B cell (primary cell): Measurements from ENCODE around the gene CCDC85C. TPM values are rescaled to one million over a fixed set of nuclear protein-coding genes. Genes with fewer than 3 reads are reported as not detected.

Source experiments
- ATAC-seq: fragments of 200-7000 bp; cut with Tn5 transposase; one replicate; pipeline ENCODE4 v1.10.0; 2021; ENCODE audit warnings: low read depth, mild to moderate bottlenecking, moderate number of reproducible peaks, moderate library complexity
- CTCF ChIA-PET: fragments of 350-600 bp; sonication (Branson Sonifier 250); formaldehyde crosslinking; loops from one replicate; lab custom pipeline; 2021; ENCODE audit warnings: antibody characterized with exemption, inconsistent platforms; lab: Charles Lee
- POLR2A ChIA-PET: fragments of 350-600 bp; sonication (Branson Sonifier 250); formaldehyde crosslinking; loops from one replicate; lab custom pipeline; 2021; ENCODE audit warnings: antibody characterized with exemption; lab: Charles Lee
- DNase-seq: peaks from one replicate; pipeline ENCODE4 v3.0.0; 2013
- H2AFZ ChIP-seq: 2 replicates; pipeline ENCODE4 v1.6.1; 2012; ENCODE audit warnings: mild to moderate bottlenecking, low read depth, low read length; ENCODE audit not compliant: insufficient read depth, poor library complexity, severe bottlenecking
- H3K27ac ChIP-seq, 2 donors: 1 replicate in 1 of 2; 2 replicates in 1 of 2; pipeline ENCODE4 v1.5.1; 2012 to 2013; ENCODE audit warnings: low read length in 2 of 2, mild to moderate bottlenecking in 2 of 2, moderate library complexity in 1 of 2
- H3K27me3 ChIP-seq, 4 experiments: fragments of 200-600 bp in 1 of 4; sonication (generic) in 1 of 4; replicated peaks in 1 of 4; 1 replicate in 2 of 4; 2 replicates in 2 of 4; pipeline versions ENCODE4 v1.6.1 to v1.7.0; 2013 to 2016; ENCODE audit warnings: low read length in 3 of 4, mild to moderate bottlenecking in 2 of 4, mixed read lengths in 1 of 4, moderate library complexity in 1 of 4; ENCODE audit not compliant: insufficient read depth in 4 of 4, control insufficient read depth in 3 of 4; ENCODE audit errors: control extremely low read depth in 1 of 4
- H3K36me3 ChIP-seq, 2 experiments: replicated peaks in 1 of 2; 1 replicate in 1 of 2; 2 replicates in 1 of 2; pipeline versions ENCODE4 v1.6.1 to v1.7.1; 2013; ENCODE audit warnings: low read length in 1 of 2; ENCODE audit not compliant: insufficient read depth in 2 of 2, control insufficient read depth in 1 of 2; ENCODE audit errors: control extremely low read depth in 1 of 2, extremely low read depth in 1 of 2
- H3K4me1 ChIP-seq, 2 donors: fragments of 200-600 bp in 1 of 2; sonication (generic) in 1 of 2; 1 replicate in 1 of 2; 2 replicates in 1 of 2; pipeline versions ENCODE4 v1.5.1 to v1.6.1; 2013 to 2017; ENCODE audit warnings: low read length in 2 of 2; ENCODE audit not compliant: control insufficient read depth in 2 of 2, insufficient read depth in 2 of 2
- H3K4me2 ChIP-seq: replicated peaks from 2 replicates; pipeline ENCODE3; 2012; ENCODE audit warnings: mild to moderate bottlenecking, low read depth, low read length; ENCODE audit not compliant: poor library complexity, severe bottlenecking
- H3K4me3 ChIP-seq, 5 experiments: fragments of 200-600 bp in 1 of 5; sonication (generic) in 1 of 5; 1 replicate in 3 of 5; 2 replicates in 2 of 5; pipeline versions ENCODE4 v1.5.1 to v1.7.0; 2011 to 2016; ENCODE audit warnings: low read length in 4 of 5, mild to moderate bottlenecking in 4 of 5, low read depth in 2 of 5, control low read depth in 1 of 5, moderate library complexity in 1 of 5; ENCODE audit not compliant: insufficient read depth in 1 of 5; ENCODE audit errors: control extremely low read depth in 1 of 5, extremely low read depth in 1 of 5
- H3K79me2 ChIP-seq: fragments of 200-600 bp; sonication (generic); one replicate; pipeline ENCODE4 v1.6.0; 2016; ENCODE audit warnings: low read length; ENCODE audit not compliant: control insufficient read depth, insufficient read depth
- H3K9ac ChIP-seq: fragments of 200-600 bp; sonication (generic); 2 replicates; pipeline ENCODE4 v1.6.1; 2017; ENCODE audit warnings: mild to moderate bottlenecking, low read length, moderate library complexity
- H3K9me3 ChIP-seq, 3 donors: one replicate each; pipeline versions ENCODE4 v1.6.1 to v1.7.1; 2013; ENCODE audit warnings: low read length in 2 of 3; ENCODE audit not compliant: control insufficient read depth in 2 of 3, insufficient read depth in 1 of 3; ENCODE audit errors: control extremely low read depth in 1 of 3
- H4K20me1 ChIP-seq: 2 replicates; pipeline ENCODE4 v1.6.0; 2012; ENCODE audit warnings: mild to moderate bottlenecking, low read length; ENCODE audit not compliant: insufficient read depth, control insufficient read depth, poor library complexity, severe bottlenecking
- H3K27ac Mint-ChIP-seq: one replicate; pipeline ENCODE4 v1.8.0; 2021; ENCODE audit warnings: mixed read lengths
- H3K27me3 Mint-ChIP-seq: one replicate; pipeline ENCODE4 v1.8.0; 2021; ENCODE audit warnings: mixed read lengths
- H3K4me1 Mint-ChIP-seq: one replicate; pipeline ENCODE4 v1.8.0; 2021; ENCODE audit warnings: mixed read lengths
- H3K4me3 Mint-ChIP-seq: one replicate; pipeline ENCODE4 v1.8.0; 2021; ENCODE audit warnings: mixed read lengths
- H3K9me3 Mint-ChIP-seq: one replicate; pipeline ENCODE4 v1.8.0; 2022; ENCODE audit warnings: mixed read lengths; ENCODE audit not compliant: insufficient read depth
- EZH2 ChIP-seq: IDR thresholded peaks from 2 replicates; pipeline ENCODE4 v1.6.1; 2012; ENCODE audit warnings: borderline replicate concordance, low read depth, mild to moderate bottlenecking, moderate library complexity, low read length; ENCODE audit not compliant: insufficient read depth, poor library complexity, severe bottlenecking
- WGBS: methylation state at CpG from one replicate; pipeline ENCODE4 v1.1.5; 2013; ENCODE audit warnings: missing lambda C conversion rate; ENCODE audit not compliant: insufficient coverage; 5-methylcytosine and 5-hydroxymethylcytosine counted together
- intact Hi-C: fragments of 100-400 bp; cut with micrococcal nuclease; formaldehyde crosslinking; loops from one replicate; pipeline ENCODE4 v1.10.0; 2022
- polyA plus RNA-seq: library from polyadenylated mRNA; depleted of rRNA; stranded (reverse); fragments of >200 nt; gene quantifications from 2 replicates; pipeline ENCODE4 v1.2.3, GENCODE V29; 2012
- total RNA-seq, 2 donors: library from RNA; stranded (reverse); fragments of 120-200 nt in 1 of 2; gene quantifications; 1 replicate in 1 of 2; 2 replicates in 1 of 2; pipeline versions ENCODE4 v1.2.3 to v1.2.4, GENCODE V29; 2013 to 2022
- TF ChIP-seq, protein P1 (sequence below): fragments of 200-600 bp; IDR thresholded peaks from one replicate; pipeline ENCODE4 v1.8.0; 2022; ENCODE audit warnings: antibody characterized with exemption, mild to moderate bottlenecking

The CCDC85C gene
- total and polyA plus RNA-seq, 2 donors (not counting 1 experiment from before 2014, with no cell fraction given), result 0.52 to 2.7 TPM

DNA sequence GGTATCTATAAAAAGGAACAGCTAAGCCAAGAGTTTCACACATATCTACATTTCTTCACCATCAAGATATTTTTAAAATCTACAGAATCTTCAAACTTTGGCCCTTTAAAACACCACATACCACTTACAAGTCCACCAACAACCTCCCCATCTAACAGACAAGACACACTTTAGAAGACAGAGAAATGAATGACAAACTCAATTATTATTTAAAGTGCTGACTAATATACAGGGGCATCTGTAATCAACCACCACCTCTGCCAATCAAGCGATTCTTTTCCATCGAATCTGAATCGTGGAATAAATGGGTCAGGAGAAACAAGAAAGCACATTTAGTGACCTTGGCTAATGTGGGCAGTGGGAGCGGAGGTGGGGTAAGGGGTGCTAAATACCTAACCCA, 131.1 kb downstream of the CCDC85C start:
- H3K27me3 ChIP-seq, result no peaks in the 10 kb centered on the region
- H3K27ac ChIP-seq, result no peak overlapping the region
- Mint-ChIP-seq H3K4me3 (no peak overlapping the region), H3K9me3 (no peaks in the 10 kb centered on the region), H3K4me1 (peaks cover 20% of the 10 kb centered on the region), H3K27ac (no peak overlapping the region), H3K27me3 (no peaks in the 10 kb centered on the region)
- H3K4me1 ChIP-seq, result no peaks in the 10 kb centered on the region
- H3K79me2 ChIP-seq, result peaks cover 99% of the 10 kb centered on the region
- H3K9me3 ChIP-seq, result no peaks in the 10 kb centered on the region
- no peak for ATAC-seq
- WGBS, result no CpG with 5 or more reads among the region's 4 CpGs
- peaks cover 77% of the 10 kb centered on the region for H4K20me1 ChIP-seq
- no peak overlapping the region for H3K9ac ChIP-seq
- H3K4me3 ChIP-seq, result no peak overlapping the region
- CTCF ChIA-PET, result no interaction called here
- DNase-seq, result no peak
- no peak overlapping the region for H2AFZ ChIP-seq
- H3K36me3 ChIP-seq, result no peaks in the 10 kb centered on the region
- intact Hi-C loops, result no loop called here
- POLR2A ChIA-PET, result no interaction called here
- TF ChIP-seq, protein P1, sequence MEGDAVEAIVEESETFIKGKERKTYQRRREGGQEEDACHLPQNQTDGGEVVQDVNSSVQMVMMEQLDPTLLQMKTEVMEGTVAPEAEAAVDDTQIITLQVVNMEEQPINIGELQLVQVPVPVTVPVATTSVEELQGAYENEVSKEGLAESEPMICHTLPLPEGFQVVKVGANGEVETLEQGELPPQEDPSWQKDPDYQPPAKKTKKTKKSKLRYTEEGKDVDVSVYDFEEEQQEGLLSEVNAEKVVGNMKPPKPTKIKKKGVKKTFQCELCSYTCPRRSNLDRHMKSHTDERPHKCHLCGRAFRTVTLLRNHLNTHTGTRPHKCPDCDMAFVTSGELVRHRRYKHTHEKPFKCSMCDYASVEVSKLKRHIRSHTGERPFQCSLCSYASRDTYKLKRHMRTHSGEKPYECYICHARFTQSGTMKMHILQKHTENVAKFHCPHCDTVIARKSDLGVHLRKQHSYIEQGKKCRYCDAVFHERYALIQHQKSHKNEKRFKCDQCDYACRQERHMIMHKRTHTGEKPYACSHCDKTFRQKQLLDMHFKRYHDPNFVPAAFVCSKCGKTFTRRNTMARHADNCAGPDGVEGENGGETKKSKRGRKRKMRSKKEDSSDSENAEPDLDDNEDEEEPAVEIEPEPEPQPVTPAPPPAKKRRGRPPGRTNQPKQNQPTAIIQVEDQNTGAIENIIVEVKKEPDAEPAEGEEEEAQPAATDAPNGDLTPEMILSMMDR, result no peak
- TF ChIP-seq EZH2, result no peak
- H3K4me2 ChIP-seq, result no peak overlapping the region

DNA sequence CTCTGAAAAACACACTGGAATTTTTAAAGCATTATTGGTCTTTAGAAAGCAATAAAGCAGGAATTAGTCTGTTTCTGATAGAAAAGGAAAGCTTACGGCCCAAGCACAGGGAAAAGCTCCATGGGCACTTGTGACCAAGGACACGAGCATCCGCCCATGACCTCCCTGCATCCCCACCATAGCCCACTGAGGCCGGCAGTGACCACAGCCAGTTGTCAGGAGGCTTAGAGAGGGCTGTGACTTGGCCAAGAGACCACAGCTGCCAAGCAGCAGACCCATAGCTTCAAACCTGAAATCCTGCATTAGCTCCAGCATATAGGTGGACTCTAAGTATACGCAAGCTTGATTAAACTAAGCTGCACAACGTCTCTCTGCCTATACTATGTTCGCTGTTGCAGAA, 132.3 kb downstream of the CCDC85C start:
- H3K79me2 ChIP-seq, result peaks cover 98% of the 10 kb centered on the region
- no peak overlapping the region for H2AFZ ChIP-seq
- Mint-ChIP-seq H3K4me1 (peaks cover 18% of the 10 kb centered on the region), H3K9me3 (no peaks in the 10 kb centered on the region), H3K4me3 (no peak overlapping the region), H3K27me3 (no peaks in the 10 kb centered on the region), H3K27ac (no peak overlapping the region)
- no peak overlapping the region for H3K4me2 ChIP-seq
- H3K4me3 ChIP-seq, result no peak overlapping the region
- no peak for TF ChIP-seq EZH2
- TF ChIP-seq, protein P1, result no peak
- no peaks in the 10 kb centered on the region for H3K36me3 ChIP-seq
- CTCF ChIA-PET, result no interaction called here
- no peaks in the 10 kb centered on the region for H3K27me3 ChIP-seq
- no peak overlapping the region for H3K27ac ChIP-seq
- no peak for ATAC-seq
- no peak for DNase-seq
- intact Hi-C loops, result no loop called here
- peaks cover 89% of the 10 kb centered on the region for H4K20me1 ChIP-seq
- 94% methylated on average over 7 of the region's 7 CpGs for WGBS
- H3K9me3 ChIP-seq, result no peaks in the 10 kb centered on the region
- no peaks in the 10 kb centered on the region for H3K4me1 ChIP-seq
- POLR2A ChIA-PET, result no interaction called here
- no peak overlapping the region for H3K9ac ChIP-seq
